ENCODE results near the gene UBE2QL1. TPM values are rescaled to one million over a fixed set of nuclear protein-coding genes. Genes with fewer than 3 reads are reported as not detected.

UBE2QL1 gene
- total and polyA plus RNA-seq, 4 donors, result 0.02 to 0.51 (median 0.09) TPM

GRCh38 chr5:6543346-6543730 lies 94.7 kb downstream of the UBE2QL1 start:
- no peak for TF ChIP-seq CTCF (IDR thresholded peaks at IDR 0.05; ENCODE audit: control extremely low read depth, extremely low read depth)
- no peaks in the 10 kb centered on the region for H3K36me3 ChIP-seq (ENCODE audit: control insufficient read depth in 4 of 4, insufficient read depth in 4 of 4, low read length in 4 of 4)
- no peak for DNase-seq
- H3K9ac ChIP-seq (ENCODE audit: insufficient read depth in 1 of 2, low read length in 2 of 2), result no peak overlapping the region
- no peak overlapping the region for H3K4me3 ChIP-seq
- H3K4me1 ChIP-seq (ENCODE audit: control insufficient read depth in 5 of 5, insufficient read depth in 5 of 5, low read length in 5 of 5), result no peaks in the 10 kb centered on the region
- no peaks in the 10 kb centered on the region for H3K27me3 ChIP-seq (ENCODE audit: control insufficient read depth in 3 of 3, insufficient read depth in 3 of 3, low read length in 2 of 3)
- H3K27ac ChIP-seq (ENCODE audit: low read depth in 1 of 2, low read length in 1 of 2), result no peak overlapping the region
- ATAC-seq (ENCODE audit: insufficient read depth, low FRiP score), result no peak
- WGBS, 2 donors, result 71 to 88% methylated on average over 6 of the region's 6 CpGs
- no peaks in the 10 kb centered on the region for H3K9me3 ChIP-seq (ENCODE audit: control insufficient read depth in 4 of 4, insufficient read depth in 3 of 4, low read length in 3 of 4)

- Histone ChIP-seq H3K27ac (ENCODE audit: low read depth in 1 of 2, low read length in 1 of 2) (no peak overlapping the region), H3K9ac (ENCODE audit: insufficient read depth in 1 of 2, low read length in 2 of 2) (no peak overlapping the region), H3K4me1 (ENCODE audit: control insufficient read depth in 5 of 5, insufficient read depth in 5 of 5, low read length in 5 of 5) (no peaks in the 10 kb centered on the region), H3K36me3 (ENCODE audit: control insufficient read depth in 4 of 4, insufficient read depth in 4 of 4, low read length in 4 of 4) (no peaks in the 10 kb centered on the region), H3K27me3 (ENCODE audit: control insufficient read depth in 3 of 3, insufficient read depth in 3 of 3, low read length in 2 of 3) (no peaks in the 10 kb centered on the region), H3K9me3 (ENCODE audit: control insufficient read depth in 4 of 4, insufficient read depth in 3 of 4, low read length in 3 of 4) (no peaks in the 10 kb centered on the region), H3K4me3 (no peak overlapping the region)
- ATAC-seq (ENCODE audit: insufficient read depth, low FRiP score) (no peak), DNase-seq (no peak)
- 74 to 87% methylated on average over 11 to 12 of the region's 12 CpGs for WGBS, 2 donors
- no peak for TF ChIP-seq CTCF (IDR thresholded peaks at IDR 0.05; ENCODE audit: control extremely low read depth, extremely low read depth)
These were observed 95.3 kb downstream of the UBE2QL1 start for GRCh38 chr5:6543830-6544560.

Other genes with a start within 250 kb of the UBE2QL1 start
- 10 to 100 TPM; 18.9 to 29.4 TPM for gene MED10, start 70.3 kb upstream of the UBE2QL1 start, total RNA-seq
- 10 to 100 TPM; 33.3 to 34.3 TPM for gene MED10, start 70.3 kb upstream of the UBE2QL1 start, polyA plus RNA-seq
- 10 to 100 TPM; 43.8 to 52.7 TPM for gene NSUN2, start 184.2 kb downstream of the UBE2QL1 start, total RNA-seq
- 10 to 100 TPM; 36.6 to 44.3 TPM for gene NSUN2, start 184.2 kb downstream of the UBE2QL1 start, polyA plus RNA-seq
- gene SRD5A1, start 184.6 kb downstream of the UBE2QL1 start, total RNA-seq, result 10 to 100 TPM in 1 of 2 donors, 1 to 10 TPM in 1; 5.5 to 14.4 TPM
- gene SRD5A1, start 184.6 kb downstream of the UBE2QL1 start, polyA plus RNA-seq, result 1 to 10 TPM; 2.6 to 9.2 TPM